Measurements from ENCODE around the gene RAB3A.
"Not testable (repeated sequence)": the region's sequence is repeated elsewhere in the genome, so short reads cannot be mapped to it uniquely, and the experiment has no call there.

RAB3A gene

DNA sequence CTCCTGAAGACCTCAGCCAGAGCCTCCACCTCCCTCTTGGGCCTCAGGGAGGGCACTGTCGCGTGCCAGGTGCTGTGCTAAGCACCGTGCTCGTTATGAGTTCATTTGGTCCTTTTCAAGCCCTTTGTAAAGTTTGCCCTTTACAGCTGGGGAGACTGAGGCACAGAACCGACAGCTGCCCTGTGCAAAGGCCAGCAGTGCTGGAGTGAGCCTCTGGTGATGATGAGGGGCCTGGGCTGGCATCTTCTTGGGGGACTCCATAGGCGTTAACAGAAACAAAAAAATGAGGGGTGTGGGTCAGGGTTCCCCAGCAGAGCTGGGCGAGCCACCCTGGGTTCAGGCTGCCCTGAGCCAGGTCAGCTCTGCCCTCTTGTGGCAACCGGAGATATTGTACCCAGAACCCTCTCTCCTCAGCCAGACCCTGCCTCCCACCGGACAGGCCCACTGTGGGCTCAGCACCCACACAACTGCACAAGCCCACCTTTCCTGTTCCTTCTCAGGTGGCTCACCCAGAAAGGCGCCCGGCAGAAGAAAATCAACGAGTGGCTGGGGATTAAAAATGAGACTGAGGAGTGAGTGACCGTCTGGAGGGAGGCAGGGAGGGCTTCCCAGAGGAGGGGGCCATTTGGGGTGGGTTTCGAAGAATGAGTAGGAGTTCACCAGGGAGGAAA is 35.7 kb downstream of the RAB3A start:
- no peak for DNase-seq

DNA sequence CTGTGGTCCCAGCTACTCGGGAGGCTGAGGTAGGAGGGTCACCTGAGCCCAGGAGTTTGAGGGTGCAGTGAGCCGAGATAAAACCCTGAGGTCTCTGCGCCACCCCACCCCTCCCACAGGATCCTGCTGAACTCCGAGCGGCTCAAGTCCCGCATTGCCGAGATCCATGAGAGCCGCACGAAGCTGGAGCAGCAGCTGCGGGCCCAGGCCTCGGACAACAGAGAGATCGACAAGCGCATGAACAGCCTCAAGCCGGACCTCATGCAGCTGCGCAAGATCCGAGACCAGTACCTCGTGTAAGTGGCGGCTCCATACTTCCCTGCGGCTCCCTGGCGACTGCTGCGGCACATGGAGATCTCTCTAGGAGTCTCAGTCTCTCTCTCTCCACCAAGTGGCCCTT is 36.8 kb downstream of the RAB3A start:
- no peak for DNase-seq

- DNase-seq = no peak
These were observed 37.9 kb downstream of the RAB3A start for GRCh38 chr19:18165794-18166544.

DNA sequence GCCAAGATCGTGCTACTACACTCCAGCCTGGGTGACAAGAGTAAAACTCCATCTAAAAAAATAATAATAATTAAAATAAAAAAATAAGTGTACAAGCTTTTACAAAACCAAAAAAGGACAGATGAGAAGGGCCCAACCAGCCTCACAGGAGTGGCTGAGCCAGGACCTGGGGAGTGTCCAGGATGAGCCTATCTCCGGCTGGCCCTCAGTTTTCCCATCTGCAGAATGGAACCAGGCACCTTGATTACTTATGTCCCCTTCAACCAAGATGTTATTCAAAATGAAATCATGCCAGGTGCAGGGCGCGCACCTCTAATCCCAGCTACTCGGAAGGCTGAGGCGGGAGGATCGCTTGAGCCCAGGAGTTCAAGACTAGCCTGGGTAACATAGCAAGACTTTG is 39.8 kb downstream of the RAB3A start:
- no peak for DNase-seq

- no peak for DNase-seq
These were observed 42.2 kb downstream of the RAB3A start for GRCh38 chr19:18161636-18162002.

DNA sequence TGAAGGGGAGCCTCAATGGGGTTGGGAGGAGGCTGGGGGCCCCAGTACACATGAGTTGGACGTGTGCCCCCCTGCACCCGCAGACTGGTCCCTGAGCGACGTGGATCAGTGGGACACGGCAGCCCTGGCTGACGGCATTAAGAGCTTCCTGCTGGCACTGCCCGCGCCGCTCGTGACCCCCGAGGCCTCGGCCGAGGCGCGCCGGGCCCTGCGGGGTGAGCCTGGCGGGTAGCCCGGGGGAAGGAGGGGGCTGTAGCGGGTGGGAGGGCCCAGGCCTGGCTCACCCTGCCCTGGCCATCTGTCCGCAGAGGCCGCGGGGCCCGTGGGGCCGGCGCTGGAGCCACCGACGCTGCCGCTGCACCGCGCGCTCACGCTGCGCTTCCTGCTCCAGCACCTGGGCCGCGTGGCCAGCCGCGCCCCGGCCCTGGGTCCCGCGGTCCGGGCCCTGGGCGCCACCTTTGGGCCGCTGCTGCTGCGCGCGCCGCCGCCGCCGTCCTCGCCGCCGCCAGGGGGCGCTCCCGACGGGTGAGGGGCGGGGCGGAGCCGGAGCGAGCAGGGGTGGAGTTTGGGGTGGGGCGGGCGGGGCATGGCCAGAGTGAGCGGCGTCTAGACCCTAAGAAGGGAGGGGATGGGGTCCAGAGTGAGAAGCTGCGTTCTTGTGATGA is 42.7 kb downstream of the RAB3A start:
- peak; percentile 39 for DNase-seq

DNA sequence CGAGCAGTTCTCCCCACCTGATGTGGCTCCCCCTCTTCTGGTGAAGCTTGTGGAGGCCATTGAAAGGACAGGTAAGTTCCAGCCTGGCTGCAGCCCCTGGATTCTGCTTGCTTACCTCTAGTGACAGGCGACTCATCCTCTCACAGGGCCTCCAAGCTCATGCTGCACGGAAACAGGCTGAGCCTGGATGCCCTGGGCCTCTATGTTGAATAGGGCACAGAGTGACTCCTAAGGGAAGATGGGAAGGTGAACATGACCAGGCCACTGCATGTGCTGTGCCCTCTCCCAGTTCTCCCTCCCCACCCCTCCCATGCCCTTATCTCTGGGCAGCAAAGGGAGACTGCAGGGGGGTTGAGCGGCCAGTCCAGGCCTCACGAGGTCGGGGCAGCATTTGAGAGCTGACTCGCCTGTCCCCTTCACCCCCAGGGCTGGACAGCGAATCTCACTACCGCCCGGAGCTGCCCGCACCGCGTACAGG is 43.3 kb downstream of the RAB3A start:
- no peak for DNase-seq

DNA sequence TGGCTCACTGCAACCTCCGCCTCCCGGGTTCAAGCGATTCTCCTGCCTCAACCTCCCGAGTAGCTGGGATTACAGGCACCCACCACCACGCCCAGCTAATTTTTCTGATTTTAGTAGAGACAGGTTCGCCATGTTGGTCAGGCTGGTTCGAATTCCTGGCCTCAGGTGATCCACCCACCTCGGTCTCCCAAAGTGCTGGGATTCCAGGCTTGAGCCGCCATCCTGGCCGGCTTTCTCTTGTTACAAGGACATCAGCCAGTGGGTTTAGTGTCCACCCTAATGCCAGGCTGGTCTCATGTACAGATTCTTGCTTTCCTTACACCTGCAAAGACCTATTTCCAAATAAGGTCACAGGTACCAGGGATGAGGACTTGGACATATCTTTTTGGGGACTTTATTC is 44.0 kb downstream of the RAB3A start:
- no peak for DNase-seq

- not testable (repeated sequence) for DNase-seq
These were observed 44.7 kb downstream of the RAB3A start for GRCh38 chr19:18159059-18159616.

DNA sequence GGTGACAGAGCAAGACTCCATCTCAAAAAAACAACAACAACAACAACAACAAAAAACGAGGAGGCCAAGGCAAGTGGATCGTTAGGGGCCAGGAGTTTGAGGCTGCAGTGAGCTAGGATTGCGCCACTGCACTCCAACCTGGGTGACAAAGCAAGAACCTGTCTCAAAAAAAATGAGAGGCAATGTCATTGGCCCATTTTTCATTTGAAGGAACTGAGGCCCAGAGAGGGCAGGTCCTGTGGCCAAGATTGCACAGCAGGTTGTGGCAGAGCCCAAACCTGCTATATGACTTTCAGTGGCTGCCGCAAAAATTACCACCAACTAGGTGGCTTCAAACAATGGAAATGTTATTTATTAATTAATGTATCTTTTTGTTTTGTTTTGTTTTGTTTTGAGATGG is 45.4 kb downstream of the RAB3A start:
- DNase-seq = no peak

- peak; percentile 91 for DNase-seq
These were observed 46.3 kb downstream of the RAB3A start for GRCh38 chr19:18157465-18158063.

DNA sequence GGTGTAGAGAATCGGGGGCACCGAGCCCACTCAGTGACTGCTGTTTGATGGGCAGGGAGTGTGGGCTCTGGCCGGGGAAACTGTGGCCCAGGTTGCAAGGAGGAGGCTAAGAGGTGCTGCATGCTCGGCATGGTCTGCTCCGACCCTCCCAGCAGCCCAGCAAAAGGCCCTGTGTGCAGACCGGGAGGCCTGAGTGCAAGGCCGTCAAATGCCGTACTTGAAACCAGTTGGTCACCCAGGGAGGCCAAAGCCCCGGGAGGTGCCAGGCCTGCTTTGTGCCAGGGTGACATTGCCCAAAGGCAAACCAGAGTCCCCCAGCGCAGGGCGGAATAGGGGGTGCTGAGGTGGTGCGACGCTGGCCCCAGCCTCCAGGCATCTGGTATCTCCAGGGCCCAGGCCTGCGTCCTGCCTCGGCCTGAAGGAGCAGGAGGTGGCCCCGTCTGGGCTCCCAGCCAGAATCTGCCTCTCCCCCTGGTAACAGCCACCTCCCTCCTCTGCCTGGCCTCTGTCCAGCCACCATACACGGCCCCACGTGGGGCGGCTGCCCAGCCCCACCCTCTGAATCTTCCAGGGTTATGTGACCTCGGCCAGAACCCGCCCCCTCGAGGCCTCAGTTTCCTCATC is 46.9 kb downstream of the RAB3A start:
- DNase-seq = peak; percentile 89

DNA sequence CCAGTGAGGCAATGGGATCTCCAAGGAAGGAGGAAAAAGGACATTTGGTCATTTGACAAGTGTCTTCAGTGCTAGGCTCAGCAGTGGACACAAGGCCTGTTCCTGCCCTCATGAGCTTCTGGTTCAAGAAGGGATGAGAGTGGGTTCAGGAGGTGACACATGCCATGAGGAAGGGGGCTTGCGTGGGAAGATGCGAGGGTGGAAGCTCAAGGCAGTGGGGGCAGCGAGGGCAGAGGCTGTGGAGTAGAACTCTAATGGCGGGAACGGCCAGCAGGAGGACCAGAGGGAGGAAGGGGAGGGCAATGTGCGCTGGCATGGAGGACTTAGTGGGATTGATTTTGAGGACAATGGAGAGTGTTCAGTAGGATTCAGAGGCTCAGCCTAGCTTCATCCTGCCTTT is 47.6 kb downstream of the RAB3A start:
- no peak for DNase-seq

DNA sequence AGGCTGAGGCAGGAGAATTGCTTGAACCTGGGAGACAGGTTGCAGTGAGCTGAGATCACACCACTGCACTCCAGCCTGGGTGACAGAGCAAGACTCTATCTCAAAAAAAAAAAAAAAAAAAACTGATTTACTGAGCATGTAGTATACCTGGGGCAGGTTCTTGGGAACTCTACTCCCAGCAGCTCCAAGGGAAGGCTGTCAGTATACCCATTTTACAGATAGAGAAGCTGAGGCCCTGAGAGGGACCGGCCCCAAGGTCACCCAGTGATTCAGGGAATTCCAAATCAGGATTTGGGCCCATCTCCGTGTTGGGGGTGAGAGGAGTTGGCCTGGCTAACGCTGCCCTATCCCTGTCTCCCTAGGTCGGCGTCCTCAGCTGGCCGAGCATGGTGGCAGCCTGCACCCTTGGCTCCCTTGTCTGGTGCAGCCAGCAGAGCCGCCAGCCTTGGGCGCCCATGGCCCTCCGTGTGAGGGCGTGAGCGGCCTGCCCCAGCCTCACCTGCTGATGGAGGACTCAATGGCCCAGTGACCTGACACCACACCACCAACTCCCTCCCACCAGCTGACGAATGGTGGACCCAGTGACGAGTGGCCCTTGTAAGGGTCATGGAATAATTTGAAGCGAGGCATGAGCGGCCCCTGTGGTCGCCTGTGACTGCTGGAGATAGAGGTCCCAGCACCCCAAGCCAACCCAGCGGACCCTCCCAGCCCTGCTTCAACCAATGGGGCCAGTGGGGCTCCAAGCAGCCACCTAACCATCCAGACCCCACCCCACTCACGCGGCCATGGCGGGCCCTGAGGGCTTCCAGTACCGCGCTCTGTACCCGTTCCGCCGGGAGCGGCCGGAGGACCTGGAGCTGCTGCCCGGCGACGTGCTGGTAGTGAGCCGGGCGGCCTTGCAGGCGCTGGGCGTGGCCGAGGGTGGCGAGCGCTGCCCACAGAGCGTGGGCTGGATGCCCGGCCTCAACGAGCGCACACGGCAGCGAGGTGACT is 48.5 kb downstream of the RAB3A start:
- DNase-seq = no peak

GRCh38 chr19:18153556-18154134 is 50.2 kb downstream of the RAB3A start:
- DNase-seq = no peak

DNA sequence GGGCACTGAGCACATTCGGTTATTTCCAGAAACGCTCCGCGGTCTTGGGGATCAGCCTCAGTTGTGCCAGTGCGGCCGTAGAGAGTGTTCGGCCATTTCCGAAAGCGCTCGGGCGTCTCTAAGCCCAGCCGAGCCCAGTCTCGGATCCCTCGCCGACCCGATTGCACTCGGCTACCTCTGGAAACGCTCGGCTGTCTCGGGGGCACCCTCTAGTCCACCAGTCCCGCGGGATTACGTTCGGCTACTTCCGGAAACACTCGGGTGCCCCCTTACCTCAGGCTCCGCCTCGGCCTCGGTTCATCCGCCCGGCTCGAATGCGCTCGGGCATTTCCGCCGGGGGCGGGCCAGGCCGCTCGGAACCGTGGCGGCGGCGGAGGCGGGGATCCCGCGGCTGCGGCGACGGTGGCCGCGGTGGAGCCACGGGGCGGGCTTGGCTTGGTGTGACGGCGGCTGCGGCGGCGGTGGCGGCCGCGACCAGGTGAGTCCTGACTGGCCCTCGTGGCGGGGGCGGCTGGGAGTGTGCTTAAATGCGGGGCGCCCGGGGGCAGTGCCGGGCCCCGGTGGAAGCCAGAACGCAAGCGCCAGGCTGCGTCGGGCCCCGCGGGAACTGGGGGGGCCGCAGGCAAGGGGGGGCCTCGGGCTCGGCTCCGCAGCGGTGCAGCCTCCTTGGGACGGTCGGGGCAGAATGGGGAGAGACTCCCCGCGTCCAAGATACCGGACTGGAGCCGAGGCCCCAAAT is 50.9 kb downstream of the RAB3A start, which contains the start of gene PIK3R2:
TSS of gene PIK3R2 (plus strand) at position 347 of the 739 bp plus-strand sequence. CDS start 2,717 bp downstream, outside the sequence.
- DNase-seq = peak; percentile 96

GRCh38 chr19:18152442-18152816 is 51.4 kb downstream of the RAB3A start:
- DNase-seq = peak; percentile 90

GRCh38 chr19:18150776-18151624 is 52.8 kb downstream of the RAB3A start:
- no peak for DNase-seq

GRCh38 chr19:18149596-18149975 is 54.3 kb downstream of the RAB3A start:
- no peak for DNase-seq

Data from DMS153 (cell line).